ENCODE results near the gene KCNH8.
"Not testable (repeated sequence)": the region's sequence is repeated elsewhere in the genome, so short reads cannot be mapped to it uniquely, and the experiment has no call there.

The KCNH8 gene

GRCh38 chr3:19228167-19228566, 79.9 kb downstream of the KCNH8 start:
- no peak overlapping the region for H3K4me3 ChIP-seq (ENCODE audit: low read length)
- TF ChIP-seq, protein P1, sequence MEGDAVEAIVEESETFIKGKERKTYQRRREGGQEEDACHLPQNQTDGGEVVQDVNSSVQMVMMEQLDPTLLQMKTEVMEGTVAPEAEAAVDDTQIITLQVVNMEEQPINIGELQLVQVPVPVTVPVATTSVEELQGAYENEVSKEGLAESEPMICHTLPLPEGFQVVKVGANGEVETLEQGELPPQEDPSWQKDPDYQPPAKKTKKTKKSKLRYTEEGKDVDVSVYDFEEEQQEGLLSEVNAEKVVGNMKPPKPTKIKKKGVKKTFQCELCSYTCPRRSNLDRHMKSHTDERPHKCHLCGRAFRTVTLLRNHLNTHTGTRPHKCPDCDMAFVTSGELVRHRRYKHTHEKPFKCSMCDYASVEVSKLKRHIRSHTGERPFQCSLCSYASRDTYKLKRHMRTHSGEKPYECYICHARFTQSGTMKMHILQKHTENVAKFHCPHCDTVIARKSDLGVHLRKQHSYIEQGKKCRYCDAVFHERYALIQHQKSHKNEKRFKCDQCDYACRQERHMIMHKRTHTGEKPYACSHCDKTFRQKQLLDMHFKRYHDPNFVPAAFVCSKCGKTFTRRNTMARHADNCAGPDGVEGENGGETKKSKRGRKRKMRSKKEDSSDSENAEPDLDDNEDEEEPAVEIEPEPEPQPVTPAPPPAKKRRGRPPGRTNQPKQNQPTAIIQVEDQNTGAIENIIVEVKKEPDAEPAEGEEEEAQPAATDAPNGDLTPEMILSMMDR (conservative IDR thresholded peaks at IDR 0.05; ENCODE audit: low read depth, low read length): no peak
- DNase-seq (ENCODE audit: low read depth): no peak

- DNase-seq (ENCODE audit: low read depth): no peak
- TF ChIP-seq, protein P1 (conservative IDR thresholded peaks at IDR 0.05; ENCODE audit: low read depth, low read length): no peak
- H3K4me3 ChIP-seq (ENCODE audit: low read length): no peak overlapping the region
Measured at GRCh38 chr3:19229086-19229485, 80.8 kb downstream of the KCNH8 start.

DNA sequence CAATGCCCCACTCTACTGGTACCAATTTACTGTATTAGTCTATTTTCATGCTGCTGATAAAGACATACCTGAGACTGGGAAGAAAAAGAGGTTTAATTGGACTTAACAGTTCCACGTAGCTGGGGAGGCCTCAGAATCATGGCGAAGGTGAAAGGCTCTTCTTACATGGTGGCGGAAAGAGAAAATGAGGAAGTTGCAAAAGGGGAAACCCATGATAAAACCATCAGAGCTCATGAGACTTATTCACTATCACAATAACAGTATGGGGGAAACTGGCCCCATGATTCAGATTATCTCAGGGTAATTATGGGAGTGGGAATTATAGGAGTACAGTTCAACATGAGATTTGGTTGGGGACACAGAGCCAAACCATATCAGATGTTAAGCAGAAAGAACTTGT, 81.6 kb downstream of the KCNH8 start:
- not testable (repeated sequence) for DNase-seq (ENCODE audit: low read depth); H3K4me3 ChIP-seq (ENCODE audit: low read length)

DNA sequence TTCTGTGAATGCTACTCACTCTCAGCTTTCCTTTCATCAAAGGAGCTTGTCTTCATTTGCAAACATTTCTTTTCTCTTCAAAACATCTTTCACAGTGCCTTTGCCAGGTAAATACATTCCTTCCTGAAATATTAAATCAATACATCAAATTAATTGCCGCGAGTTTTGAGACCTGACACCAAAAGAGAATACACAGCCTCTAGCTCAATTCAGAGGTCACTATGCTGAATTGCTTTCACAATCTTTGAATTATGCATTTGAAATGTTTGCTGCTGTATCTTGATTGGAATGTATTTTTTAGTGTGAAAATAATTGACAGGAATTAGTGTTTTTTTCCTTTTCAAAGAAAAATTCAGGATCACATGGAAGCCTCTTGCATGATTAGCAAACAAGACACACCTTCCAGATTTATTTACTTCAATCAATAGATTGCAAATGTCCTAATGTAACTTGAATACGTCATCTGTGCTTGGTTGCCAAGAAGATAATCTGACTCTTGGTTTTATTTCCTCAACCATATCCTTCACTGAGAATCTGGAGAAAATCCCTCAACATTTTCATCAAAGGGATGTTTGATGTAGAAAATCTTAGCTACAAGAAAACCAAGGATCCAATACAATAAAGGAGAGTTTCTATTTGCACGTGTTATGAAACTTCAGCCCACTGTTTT, 83.6 kb downstream of the KCNH8 start:
- TF ChIP-seq, protein P1 (conservative IDR thresholded peaks at IDR 0.05; ENCODE audit: low read depth, low read length): no peak
- no peak overlapping the region for H3K4me3 ChIP-seq (ENCODE audit: low read length)
- DNase-seq (ENCODE audit: low read depth): no peak

- TF ChIP-seq, protein P1 (conservative IDR thresholded peaks at IDR 0.05; ENCODE audit: low read depth, low read length): no peak
- no peak for DNase-seq (ENCODE audit: low read depth)
- no peak overlapping the region for H3K4me3 ChIP-seq (ENCODE audit: low read length)
Measured at GRCh38 chr3:19232566-19232965, 84.3 kb downstream of the KCNH8 start.

DNA sequence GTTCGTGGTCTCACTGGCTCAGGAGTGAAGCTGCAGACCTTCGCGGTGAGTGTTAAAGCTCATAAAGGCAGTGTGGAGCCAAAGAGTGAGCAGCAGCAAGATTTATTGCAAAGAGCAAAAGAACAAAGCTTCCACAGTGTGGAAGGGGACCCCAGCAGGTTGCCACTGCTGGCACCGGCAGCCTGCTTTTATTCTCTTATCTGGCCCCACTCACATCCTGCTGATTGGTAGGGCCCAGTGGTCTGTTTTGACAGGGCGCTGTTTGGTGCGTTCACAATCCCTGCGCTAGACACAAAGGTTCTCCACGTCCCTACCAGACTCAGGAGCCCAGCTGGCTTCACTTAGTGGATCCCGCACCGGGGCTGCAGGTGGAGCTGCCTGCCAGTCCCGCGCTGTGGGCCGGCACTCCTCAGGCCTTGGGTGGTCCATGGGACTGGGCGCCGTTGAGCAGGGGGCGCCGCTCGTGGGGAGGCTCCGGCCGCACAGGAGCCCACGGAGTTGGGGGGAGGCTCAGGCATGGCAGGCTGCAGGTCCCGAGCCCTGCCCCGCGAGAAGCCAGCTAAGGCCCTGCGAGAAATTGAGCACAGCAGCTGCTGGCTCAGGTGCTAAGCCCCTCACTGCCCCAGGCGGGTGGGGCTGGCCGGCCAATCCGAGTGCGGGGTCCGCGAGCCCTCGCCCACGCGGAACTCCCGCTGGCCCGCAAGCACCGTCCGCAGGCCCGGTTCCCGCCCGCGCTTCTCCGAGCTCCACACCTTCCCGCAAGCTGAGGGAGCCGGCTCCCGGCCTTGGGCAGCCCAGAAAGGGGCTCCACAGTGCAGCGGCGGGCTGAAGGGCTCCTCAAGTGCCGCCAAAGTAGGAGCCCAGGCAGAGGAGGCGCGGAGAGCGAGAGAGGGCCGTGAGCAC, 85.8 kb downstream of the KCNH8 start:
- DNase-seq (ENCODE audit: low read depth); H3K4me3 ChIP-seq (ENCODE audit: low read length): not testable (repeated sequence)

GRCh38 chr3:19248143-19248542, 99.8 kb downstream of the KCNH8 start:
- no peak for DNase-seq (ENCODE audit: low read depth)
- H3K4me3 ChIP-seq (ENCODE audit: low read length): no peak overlapping the region
- TF ChIP-seq, protein P1 (conservative IDR thresholded peaks at IDR 0.05; ENCODE audit: low read depth, low read length): no peak

DNA sequence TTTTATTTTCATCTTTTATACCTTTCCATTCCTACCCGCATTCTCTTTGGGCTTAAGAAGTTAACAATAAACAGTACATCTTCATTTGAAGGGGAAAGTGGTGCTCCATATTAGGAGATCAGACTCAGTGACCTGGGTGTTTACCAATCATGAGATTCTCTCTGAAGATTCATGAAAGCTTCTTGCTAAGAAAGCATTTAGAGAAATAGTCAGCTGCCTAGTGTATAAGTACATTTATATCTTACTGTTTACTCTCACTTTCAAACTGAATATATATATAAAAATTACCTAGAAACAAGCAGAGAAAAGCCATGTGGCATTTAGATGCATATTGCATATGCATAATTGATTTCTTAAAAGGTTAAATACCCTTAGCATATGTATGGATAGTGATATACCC, 100.5 kb downstream of the KCNH8 start:
- TF ChIP-seq, protein P1 (conservative IDR thresholded peaks at IDR 0.05; ENCODE audit: low read depth, low read length): no peak
- no peak overlapping the region for H3K4me3 ChIP-seq (ENCODE audit: low read length)
- DNase-seq (ENCODE audit: low read depth): no peak

All from retinal pigment epithelial cell (primary cell).